HTERT RPE-1 (cell line): Measurements from ENCODE around the gene DIS3.
"Not testable (repeated sequence)": the region's sequence is repeated elsewhere in the genome, so short reads cannot be mapped to it uniquely, and the experiment has no call there.

Source experiments
- in situ Hi-C: fragments of 300-500 bp; cut with MboI; formaldehyde crosslinking; loops from 4 replicates; pipeline ENCODE4 v1.14.3; 2020; ENCODE audit warnings: low sequenced_read_pairs

DIS3 gene, protein sequence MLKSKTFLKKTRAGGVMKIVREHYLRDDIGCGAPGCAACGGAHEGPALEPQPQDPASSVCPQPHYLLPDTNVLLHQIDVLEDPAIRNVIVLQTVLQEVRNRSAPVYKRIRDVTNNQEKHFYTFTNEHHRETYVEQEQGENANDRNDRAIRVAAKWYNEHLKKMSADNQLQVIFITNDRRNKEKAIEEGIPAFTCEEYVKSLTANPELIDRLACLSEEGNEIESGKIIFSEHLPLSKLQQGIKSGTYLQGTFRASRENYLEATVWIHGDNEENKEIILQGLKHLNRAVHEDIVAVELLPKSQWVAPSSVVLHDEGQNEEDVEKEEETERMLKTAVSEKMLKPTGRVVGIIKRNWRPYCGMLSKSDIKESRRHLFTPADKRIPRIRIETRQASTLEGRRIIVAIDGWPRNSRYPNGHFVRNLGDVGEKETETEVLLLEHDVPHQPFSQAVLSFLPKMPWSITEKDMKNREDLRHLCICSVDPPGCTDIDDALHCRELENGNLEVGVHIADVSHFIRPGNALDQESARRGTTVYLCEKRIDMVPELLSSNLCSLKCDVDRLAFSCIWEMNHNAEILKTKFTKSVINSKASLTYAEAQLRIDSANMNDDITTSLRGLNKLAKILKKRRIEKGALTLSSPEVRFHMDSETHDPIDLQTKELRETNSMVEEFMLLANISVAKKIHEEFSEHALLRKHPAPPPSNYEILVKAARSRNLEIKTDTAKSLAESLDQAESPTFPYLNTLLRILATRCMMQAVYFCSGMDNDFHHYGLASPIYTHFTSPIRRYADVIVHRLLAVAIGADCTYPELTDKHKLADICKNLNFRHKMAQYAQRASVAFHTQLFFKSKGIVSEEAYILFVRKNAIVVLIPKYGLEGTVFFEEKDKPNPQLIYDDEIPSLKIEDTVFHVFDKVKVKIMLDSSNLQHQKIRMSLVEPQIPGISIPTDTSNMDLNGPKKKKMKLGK

DNA sequence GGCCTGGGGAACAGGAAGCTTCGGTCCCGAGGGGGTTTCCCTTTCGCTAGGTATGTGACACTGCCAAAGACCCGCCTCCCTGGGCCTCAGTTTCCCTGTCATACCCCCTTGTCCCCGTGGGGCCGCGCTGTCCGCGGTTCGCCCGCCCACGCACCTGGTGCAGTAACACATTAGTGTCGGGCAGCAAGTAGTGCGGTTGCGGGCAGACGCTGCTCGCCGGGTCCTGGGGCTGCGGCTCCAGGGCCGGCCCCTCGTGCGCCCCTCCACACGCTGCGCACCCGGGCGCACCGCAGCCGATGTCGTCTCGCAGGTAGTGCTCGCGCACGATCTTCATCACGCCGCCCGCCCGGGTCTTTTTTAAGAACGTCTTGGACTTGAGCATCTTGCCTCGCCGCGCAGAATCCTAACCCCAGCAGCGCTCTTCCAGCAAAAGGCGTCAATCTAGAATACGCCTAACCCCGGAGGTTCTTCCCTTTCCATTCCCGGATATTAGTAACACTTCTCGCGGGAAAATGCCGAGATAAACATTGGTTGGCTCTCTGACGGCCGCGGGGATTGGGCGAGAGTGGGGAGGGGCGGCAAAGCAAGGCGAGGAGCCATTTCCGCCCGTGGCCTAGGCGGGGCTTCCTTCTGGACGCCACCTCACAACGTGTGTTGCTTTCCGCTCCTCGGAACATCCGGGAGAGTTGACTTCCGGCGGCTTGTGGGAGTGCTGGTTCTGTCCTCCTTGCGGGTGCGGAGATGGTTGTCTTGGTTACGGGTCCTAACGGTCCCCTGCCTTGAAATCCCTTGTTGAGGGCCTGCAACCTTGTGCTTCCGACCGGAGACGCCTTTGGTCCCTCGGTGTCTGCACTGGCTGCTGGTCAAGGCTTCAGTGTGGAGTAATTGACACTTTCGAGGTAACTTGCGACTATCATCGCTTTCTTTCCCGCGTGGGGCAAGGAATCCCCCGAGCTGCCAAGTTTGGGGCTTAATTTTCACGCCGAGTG lies at the start of gene DIS3, which contains the start of gene PIBF1:
Gene DIS3 (minus strand): TSS at position 450 of the 989 bp plus-strand sequence. CDS start 68 bp downstream, at position 382.
Gene PIBF1 (plus strand): TSS at position 683 of the 989 bp plus-strand sequence. CDS start 1,337 bp downstream, outside the sequence.
- in situ Hi-C loops: no loop called here

DNA sequence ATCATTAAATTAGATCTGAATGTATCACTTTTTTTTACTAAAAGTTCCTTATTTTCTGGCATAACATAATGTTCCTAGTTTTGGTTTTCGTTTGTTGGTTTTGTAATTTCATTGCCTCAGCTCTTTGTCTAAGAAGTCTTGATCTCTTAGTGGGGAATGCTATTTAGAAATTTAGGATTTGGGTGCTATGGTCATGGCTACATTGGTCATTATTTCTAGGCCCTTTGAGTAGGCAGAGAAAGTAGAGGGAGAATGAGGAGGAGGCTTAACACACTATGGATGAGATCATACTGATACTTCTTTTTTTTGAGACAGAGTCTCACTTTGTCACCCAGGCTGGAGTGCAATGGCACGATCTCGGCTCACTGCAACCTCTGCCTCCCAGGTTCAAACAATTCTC lies 42.0 kb upstream of the DIS3 start:
- in situ Hi-C loops: no loop called here

DNA sequence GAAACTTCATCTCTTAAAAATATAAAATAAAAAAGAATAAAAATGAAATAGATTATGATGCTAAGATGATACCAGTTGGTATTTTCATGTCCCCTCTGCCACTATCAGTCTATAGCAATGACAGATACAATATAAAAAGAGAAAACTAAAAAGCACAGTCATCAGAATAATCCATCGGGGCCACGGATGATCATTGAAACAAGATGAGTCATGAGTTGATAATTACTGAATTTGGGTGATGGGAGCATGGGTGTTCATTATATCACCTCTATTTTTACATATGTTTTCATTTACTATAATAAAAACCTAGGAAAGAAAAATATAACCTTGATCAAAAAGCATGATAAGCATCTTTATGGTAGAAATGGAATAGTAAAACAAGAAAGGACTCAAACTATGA lies 41.4 kb upstream of the DIS3 start:
- in situ Hi-C loops: no loop called here

DNA sequence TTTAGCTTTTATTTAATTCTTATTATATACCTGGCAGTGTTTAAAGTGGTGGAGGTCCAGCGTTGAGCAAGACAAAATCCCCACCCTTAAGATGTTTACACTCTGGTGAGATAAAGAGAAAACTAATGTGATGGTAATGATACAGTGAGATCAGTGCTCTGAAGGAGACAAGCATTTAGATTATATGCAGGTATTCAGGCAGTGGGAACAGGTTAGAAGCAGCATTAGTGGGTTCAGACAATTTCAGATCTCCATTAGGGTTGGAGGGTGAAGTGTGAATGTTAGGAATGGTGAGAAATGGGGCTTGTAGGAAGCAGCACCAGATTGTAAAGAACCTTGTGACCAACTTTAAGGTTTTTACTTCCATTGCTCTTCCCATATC lies 39.2 kb upstream of the DIS3 start:
- in situ Hi-C loops: no loop called here

DNA sequence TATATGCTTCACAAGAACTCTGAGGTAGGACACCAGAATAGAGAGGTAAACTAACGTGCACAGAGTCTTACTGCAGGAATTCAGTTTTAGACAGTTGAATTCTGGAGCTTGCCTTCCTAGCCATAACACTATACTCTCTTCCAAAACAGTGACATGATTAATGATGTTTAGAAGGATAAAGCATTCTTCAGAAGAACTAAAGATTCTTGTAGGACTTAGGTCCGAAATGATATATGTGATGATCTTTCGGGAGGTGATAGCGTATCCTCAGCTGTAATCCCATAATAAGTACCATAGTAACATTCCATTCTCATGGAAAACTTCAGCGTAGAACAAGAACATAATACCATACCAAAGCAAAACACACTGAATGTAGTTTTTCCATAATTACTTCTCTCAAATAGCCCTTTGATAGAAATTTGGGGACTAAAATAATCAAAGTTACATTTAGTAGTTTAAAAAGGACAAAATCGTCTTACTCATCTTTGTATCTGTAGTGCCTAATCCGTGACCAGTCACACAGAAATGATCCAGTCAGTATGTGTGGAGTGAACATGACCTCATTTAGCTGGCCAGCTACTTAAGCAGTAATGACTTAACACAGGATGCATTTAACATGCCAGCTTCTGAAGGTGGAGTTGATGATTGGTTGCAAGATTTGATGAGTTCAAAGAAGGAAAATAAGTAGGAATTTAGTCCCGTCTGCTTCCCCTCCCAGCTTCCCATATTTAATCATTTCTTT lies 38.6 kb upstream of the DIS3 start:
- in situ Hi-C loops: no loop called here

DNA sequence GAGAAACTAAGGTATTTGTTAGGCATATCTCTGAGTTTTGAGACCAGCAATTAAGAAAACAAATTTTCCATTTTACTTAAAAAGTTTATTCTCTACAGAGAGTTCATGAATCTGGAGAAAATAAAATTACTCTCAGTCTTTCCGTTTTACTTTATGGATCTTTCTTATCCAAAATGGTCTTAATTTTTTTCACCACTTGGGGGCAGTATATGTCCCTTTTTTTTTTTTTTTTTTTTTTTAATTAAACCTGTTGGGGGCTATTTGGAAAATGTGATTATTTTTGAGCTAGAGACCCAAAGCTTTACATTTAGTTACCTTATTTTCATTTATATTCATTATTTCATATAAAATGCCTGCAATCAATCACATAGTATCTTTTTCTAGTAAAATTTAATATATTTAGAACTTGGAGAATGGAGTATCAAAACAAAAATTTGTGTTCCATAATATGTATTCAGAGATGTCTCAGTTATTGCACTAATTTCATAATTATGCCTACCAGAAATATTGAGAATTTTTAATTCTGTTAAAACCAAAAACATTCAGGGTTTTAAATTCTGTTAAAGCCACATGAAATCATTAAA lies 27.3 kb upstream of the DIS3 start:
- in situ Hi-C loops: no loop called here

DNA sequence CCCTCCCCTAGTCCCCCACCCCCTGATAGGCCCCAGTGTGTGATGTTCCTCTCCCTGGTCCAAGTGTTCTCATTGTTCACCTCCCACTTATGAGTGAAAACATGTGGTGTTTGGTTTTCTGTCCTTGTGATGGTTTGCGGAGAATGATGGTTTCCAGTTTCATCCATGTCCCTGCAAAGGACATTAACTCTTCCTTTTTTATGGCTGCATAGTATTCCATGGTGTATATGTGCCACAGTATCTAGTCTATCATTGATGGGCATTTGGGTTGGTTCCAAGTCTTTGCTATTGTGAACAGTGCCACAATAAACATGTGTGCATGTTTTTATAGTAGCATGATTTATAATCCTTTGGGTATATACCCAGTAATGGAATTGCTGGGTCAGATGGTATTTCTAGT lies 24.8 kb upstream of the DIS3 start:
- in situ Hi-C loops: not testable (repeated sequence)

DNA sequence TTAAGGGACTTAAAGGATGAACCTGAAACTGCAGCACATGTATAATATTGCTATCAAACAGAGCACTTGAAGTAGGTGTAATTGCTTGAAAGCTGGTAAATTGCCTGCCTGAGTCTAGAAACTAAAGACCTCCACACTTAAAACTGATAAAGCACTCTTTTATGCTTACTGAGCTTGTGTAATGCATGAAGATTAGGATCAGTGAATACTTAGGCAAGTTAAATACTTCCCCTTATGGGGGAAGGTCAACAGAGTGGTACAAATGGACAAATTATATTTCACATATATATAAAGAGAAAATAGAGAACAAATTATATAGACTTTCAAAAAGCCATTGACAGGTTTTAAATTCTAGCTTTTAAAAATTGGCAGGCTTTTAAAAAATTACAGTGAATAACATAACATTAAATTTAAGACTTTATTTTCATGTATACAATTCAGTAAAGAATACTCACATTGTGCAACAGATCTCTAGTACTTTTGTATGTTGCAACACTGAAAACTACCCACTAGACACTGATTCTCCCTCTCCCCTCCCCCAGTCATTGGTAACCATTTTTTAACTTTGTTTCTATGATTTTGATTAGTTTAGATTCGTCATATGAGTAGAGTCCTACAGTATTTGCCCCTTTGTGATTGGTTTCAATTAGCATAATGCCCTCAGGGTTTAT lies 24.1 kb upstream of the DIS3 start:
- in situ Hi-C loops: no loop called here

DNA sequence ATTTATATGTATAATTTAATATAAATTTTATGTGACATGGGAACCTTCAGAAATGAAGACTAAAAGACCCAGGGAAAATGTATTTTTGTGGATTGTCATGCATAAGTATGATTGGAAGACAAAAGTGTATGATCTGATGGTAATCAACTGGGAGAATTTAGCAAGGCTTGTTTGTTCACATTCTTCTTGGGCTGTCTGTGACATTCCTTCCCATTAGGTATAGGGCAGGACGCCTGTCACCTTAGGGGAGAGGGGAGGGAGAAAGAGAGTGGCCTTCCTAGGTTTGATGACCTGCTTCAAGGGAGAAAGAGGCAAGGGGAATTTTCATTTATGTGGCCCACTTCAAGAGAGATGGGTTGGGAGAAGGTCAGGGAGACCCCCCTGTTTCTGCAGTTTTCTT lies 22.6 kb upstream of the DIS3 start:
- in situ Hi-C loops: no loop called here

DNA sequence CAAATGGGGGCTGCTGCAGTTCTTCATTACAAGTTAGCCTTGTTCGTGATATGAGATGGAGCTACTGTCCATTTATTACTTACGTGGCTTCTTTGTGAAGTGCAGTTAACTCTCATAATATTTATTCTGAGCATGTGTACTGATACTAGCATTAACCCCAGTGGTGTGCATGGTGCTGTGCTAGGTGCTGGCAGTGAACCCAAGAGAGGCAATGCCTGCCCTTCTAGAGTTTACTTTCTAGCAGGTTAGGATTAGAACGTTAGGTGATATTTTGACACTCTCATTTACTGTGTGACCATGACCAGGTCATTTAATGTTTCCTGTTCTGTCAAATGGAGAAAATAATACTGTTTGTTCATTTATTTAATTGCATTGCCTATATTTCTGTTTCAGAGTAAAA lies 17.1 kb upstream of the DIS3 start:
- in situ Hi-C loops: no loop called here

DNA sequence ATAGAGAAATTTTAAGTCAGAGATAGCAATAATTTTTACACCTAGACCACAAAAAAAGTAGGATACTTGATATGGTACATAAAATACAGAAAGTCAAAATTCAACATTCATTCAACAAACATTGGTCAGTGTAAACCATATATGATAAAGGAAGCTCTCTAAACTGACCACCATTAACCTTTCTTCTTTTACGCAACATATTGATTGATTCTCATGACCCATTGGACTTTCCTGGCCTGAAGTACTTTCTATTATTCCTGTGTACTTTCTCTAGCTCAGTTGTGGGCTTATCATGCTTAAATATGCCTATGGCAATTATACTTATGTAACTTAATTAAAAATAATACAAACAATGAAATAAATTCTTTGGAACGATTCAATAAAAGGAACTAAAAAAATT lies 10.9 kb upstream of the DIS3 start:
- in situ Hi-C loops: no loop called here

DNA sequence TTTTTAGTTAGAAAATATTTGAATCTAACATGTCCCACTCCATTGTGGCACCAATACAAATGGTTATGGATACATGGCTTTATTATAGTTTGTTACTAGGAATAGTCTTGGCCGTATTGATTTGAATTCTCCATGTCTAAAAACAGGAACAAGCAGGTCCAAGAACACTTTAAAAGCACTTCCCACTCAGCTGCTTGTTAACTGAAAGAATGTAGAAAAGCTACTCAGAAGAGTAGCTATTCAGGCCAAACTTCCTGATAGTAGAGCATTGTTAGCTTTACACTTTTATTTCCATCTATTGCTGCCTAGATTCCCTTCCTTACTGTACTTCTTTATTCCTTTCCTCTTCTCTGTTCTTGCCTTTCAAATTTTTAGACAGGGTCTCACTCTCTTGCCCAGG lies 7.1 kb upstream of the DIS3 start:
- in situ Hi-C loops: no loop called here

DNA sequence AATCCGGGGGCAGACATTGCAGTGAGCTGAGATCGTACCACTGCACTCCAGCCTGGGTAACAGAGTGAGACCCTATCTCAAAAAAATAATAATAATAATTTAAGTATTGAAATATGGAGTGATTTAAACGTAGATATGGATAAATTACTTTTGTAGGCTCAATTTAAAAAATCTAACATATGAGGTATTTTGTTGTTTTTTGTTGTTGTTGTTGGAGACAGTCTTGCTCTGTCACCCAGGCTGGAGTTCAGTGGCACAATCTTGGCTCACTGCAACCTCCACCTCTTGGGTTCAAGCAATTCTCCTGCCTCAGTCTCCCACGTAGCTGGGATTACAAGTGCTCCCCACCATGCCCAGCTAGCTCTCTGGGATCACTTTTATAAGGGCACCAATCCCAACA lies 3.0 kb upstream of the DIS3 start:
- in situ Hi-C loops: not testable (repeated sequence)

DNA sequence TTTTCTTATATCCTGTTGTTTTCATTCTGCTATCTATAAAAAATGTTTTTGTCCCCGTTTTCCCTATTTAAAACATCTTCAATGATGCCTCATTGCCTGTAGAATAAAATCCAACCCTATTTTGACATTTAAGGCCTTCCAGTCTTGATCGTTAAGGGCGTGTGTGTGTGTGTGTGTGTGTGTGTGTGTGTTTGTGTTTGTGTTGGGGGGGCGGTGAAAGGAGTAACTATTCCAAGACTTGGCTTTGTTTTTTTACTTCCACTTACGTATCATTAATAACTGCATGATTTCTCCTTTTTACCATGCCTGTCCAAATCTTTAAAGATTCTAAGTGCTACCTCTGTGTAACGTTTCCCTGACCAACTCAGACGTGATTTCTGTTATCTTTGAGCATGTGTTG lies 1.0 kb upstream of the DIS3 start:
- in situ Hi-C loops: no loop called here

DNA sequence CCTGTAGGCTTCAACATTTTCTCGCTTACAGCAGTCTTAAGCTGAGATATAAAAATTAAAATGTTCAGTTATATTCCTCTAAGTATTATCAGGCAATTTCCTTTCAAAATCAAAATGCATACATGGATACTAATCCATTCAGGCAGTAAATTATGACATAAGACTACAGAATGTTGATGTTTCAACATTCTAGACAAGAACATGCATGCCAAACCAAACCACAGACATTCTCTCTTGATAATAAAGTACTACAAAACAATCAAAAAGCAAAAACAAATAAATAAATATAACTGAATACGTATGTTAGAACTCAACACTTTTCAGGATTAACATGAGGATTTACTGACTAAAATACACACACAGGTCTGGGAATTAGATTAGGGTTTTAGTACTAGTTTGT lies 7.7 kb downstream of the DIS3 start:
- in situ Hi-C loops: no loop called here

DNA sequence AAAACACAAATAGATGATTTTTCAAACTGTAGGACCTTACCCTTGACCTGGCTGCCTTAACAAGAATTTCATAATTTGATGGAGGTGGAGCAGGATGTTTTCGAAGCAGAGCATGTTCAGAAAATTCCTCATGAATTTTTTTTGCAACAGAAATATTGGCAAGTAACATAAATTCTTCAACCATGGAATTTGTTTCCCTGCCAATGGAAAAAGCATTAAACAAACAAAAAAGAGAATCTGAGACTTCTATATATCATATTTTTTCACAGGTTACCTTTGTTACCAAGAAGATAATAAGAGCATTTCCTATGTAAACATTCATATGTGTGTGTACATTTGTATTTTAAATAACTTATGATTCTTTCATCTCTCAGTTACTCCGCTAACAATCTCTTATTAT lies 18.3 kb downstream of the DIS3 start:
- in situ Hi-C loops: no loop called here

DNA sequence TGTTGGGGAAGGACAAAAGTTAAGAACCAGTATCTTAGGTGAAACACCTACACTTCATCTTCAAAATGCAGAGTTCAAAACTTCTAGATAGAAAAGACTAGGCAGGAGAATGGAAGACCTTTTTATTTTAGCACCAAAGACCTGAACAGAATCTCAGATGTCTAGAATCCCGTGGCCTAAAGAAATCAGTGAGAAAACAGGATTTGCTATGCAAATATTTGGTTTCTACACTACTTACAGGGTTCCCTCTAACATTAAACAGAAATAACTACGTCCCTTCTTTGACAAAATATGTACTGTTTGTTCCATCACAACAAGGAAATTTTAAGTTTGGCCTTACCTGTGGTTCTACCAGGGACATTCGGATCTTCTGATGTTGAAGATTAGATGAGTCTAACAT lies 21.5 kb downstream of the DIS3 start:
- in situ Hi-C loops: no loop called here

DNA sequence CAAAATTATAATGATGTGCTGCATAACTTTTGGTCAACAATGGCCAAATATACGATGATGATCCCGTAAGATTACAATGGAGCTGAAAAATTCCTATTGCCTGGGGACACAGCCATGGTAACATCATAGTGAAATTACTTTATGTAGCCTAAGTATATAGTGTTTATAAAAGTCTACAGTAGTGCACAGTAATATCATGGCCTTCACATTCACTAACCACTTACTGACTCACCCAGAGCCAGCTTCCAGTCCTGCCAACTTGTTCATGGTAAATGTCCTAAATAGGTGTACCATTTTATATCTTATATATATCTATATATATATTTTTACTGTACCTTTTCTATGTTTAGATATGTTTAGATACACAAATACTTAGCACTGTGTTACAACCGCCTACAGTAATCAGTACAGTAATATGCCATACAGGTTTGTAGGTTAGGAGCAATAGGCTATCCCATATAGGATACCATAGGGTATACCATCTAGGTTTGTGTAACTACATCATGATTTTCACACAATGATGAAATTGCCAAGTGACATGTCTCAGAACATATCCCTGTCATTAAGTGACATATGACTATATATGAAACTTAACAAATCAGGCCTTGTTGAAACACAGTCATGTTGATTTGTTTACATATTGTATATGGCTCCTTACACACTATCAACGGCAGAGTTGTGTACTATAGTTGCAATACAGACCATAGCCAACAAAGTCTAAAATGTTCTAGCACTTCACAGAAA lies 23.7 kb downstream of the DIS3 start:
- in situ Hi-C loops: no loop called here
